CD4-positive, alpha-beta T cell treated with Interleukin-2 at 100 ng/mL for 4 hours (primary cell): ENCODE results near the gene LIPC.

Experiments
- DNase-seq: peaks from one replicate; pipeline ENCODE4 v3.0.0-alpha.2; 2020; ENCODE audit warnings: low spot score

Gene LIPC

DNA sequence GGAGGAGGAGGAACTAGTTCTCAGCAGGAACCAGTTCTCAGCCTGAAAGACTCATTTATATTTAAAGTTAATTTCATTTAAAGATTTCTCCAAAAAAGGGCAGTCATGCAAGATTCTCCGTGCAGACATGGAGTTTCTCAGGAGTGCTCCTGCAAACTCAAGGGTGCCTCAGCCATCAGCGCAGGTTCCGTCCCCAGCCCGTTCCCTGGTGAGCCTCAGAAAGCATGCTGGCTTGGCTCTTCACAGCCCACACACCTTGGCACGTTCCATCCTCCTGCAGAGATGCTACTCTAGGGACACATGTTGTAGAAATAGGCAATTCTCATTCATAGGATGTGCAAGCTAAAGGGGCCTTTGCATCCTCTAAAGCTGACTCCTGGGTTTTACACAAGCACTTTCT, 123.0 kb downstream of the LIPC start:
- DNase-seq = no peak

DNA sequence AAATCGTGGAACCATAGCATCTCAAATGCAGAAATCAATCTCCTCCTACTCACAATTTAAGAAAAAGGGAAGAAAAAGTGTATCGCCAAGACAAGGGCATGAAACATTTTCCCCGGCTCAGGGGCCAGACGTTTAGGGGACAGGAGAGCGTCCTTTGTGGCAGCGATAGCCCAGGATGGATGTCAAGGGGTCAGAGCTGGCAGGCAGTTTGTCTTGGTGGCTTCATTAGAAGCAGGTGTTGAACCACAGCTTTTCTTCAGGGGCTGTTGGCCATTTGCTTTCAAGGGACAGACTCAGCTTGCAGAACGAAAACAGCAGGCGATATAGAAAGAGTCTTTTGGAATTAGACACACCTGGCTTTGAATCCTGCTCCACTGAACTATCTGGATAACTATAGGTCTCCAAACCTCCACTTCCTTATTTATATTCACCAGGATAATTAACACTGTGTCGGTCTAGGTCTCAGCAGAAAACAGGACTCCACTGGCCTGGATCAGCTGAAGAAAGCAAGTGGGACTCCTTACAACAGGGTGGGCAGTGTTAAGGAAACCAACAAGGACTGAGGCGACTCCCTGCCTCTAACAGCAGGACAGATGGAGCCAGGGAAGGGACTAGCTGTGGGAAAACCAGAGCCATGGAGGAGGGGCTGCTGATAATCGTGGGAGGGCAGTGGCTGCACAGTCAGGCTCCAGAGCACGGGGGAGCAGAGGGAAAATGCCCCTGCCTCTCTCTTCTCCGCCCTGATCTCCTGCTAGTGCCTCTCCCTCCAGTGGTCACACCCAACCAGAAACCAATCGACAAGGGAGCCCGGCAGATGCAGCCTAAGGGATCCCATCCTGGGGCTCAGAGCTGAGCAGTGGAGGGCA, 123.6 kb downstream of the LIPC start:
- DNase-seq = no peak

GRCh38 chr15:58556028-58556361, 124.2 kb downstream of the LIPC start:
- no peak for DNase-seq

DNA sequence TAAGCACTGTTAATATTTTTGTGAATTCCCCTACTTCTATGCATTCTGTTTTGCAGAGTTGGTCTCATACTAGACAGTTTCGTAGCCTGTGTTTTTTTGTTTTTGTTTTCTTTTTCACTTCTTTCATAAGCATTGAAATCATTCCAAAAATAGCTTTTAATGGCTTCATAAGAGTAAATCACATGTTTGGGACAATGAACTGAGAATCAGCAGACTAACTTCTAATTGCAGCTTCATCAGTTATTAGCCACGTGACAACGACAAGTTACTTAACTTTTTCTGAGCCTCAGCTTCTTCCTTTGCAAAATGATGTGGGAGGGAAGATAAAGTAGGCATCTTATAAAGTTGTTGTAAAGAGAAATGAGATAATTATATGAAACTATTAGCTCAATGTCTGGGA, 124.8 kb downstream of the LIPC start:
- no peak for DNase-seq

GRCh38 chr15:58558777-58559176, 127.0 kb downstream of the LIPC start:
- no peak for DNase-seq

GRCh38 chr15:58559904-58560588, 128.3 kb downstream of the LIPC start:
- no peak for DNase-seq

- DNase-seq = no peak
Measured at GRCh38 chr15:58561321-58561720, 129.5 kb downstream of the LIPC start.

- no peak for DNase-seq
Measured at GRCh38 chr15:58562135-58562534, 130.3 kb downstream of the LIPC start.

DNA sequence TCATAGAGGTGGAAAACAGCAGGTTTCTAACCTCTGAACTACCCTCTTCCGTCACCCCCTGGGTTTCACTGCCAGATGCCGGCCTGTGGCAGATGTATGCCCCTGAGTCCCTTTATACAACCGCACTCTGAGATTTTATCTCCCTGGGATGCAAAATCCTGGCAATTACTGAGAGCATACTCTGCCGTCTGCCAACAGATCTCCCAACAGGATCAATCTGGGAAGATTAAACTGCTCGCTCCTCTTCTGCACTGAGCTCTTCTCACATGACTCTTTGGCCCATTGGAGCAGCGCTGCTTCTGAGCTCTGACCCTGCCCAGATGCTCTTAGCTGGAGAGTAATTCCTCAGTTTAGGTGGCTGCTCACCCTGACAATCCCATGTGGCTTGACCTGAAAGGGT, 133.2 kb downstream of the LIPC start:
- DNase-seq = no peak

- no peak for DNase-seq
Measured at GRCh38 chr15:58565619-58566018, 133.8 kb downstream of the LIPC start.

GRCh38 chr15:58566029-58566428, 134.2 kb downstream of the LIPC start:
- DNase-seq = no peak

DNA sequence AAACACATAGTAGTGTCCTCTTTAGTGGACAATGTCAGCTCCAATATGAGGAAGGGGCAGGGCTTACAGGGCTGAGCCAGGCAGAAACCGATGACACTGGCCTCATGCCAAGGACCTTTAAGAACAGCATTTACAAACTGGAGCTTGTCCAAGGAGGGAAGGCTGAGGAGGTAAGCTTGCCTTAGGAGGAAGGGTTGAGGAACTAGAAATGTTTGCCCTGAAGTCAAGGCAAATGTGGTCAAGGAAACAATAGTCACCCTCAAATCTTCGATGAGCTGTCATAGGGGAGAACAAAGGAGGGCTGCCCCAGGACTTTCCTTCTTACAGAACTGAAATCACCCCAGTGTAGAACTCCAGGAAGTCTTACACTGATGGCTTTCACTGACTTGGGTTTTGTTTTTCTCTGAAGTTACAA, 136.4 kb downstream of the LIPC start:
- DNase-seq = peak; percentile 15

DNA sequence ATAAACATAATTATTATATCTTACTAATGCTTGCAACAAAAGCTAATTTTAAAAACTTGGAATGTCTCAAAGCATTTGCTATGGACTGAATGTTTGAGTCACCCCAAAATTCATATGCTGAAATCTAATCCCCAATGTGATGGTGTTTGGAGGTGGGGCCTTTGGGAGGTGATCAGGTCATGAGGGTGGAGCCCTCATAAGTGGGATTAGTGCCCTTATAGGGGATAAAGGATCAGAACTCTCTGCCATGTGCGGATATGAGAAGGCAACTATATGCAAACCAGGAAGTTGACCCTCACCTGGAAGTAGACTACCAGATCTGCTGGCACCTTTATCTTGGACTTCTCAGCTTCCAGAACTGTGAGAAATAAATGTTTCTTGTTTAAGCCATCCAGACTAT, 137.7 kb downstream of the LIPC start:
- DNase-seq = no peak

- no peak for DNase-seq
Measured at GRCh38 chr15:58571491-58571890, 139.7 kb downstream of the LIPC start.

GRCh38 chr15:58572521-58572920, 140.7 kb downstream of the LIPC start:
- no peak for DNase-seq

DNA sequence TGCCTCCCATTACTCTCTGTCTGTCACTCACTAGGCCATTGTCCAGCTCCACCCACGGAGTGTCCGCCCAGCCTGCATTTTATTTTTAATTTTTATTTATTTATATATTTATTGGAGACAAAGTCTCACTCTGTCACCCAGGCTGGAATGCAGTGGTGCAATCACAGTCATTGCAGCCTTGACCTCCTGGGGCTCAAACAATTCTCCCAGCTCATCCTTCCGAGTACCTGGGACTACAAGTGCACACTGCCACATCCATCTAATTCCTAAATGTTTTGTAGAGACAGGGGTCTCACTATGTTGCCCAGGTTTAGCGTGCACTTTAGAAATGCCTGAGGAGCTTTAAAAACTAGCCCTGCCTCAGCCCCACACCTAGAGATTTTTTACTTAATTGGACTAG, 141.5 kb downstream of the LIPC start:
- no peak for DNase-seq

GRCh38 chr15:58574631-58575030, 142.8 kb downstream of the LIPC start:
- DNase-seq = no peak

DNA sequence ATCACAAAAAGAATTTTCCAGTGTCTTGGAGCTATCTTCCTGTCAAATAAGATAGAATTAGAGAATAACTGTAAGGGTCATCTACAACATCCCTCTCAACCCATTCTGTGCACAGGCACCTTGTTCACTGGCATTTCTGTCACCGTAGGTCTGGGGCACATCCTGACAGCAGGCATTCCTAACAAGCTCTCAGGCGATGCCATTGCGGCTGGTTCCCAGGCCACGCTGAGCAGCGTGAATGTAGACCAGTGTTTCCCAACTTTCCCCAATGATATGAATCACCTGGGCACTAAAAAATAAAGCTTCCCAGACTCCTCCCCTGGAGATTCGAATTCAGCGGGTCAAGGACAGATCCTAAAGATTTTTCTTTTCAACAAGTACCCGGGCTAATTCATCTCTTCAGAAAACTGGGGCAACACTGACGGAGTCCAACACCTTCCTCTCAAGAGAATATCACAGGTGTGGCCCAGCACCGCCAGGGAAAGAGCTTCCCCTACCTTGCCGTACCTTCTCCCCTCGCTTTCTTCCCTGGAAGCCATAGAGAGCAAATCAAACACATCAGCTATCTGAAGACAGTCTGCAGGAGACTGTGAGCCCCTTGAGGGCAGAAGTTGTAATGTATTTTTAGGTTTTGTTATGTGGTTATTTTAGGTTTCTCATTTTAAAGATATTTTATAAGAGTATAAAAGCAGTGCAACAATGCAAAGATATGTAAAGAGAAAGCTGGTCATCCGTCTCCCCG, 143.4 kb downstream of the LIPC start:
- DNase-seq = no peak

- no peak for DNase-seq
Measured at GRCh38 chr15:58576657-58577056, 144.9 kb downstream of the LIPC start.

DNA sequence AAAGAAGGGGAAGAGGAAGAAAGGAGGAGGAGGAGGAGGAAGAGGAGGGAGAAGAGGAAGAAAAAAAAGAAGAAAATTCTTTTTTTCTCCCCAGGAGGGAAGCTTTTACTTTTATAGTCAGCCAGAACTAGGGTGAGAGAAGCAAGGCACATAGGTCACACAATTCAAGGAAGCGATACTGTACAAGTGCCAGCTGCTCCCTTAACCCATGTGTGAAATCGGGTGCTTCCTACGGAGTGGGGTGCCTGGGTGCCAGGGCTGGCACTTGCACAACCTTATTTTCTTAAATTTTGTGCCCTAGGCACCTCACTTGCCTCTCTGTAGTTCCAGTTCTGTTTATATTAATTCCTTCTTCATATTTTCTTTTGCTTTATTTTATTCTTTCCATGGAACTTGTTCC, 150.4 kb downstream of the LIPC start:
- no peak for DNase-seq

DNA sequence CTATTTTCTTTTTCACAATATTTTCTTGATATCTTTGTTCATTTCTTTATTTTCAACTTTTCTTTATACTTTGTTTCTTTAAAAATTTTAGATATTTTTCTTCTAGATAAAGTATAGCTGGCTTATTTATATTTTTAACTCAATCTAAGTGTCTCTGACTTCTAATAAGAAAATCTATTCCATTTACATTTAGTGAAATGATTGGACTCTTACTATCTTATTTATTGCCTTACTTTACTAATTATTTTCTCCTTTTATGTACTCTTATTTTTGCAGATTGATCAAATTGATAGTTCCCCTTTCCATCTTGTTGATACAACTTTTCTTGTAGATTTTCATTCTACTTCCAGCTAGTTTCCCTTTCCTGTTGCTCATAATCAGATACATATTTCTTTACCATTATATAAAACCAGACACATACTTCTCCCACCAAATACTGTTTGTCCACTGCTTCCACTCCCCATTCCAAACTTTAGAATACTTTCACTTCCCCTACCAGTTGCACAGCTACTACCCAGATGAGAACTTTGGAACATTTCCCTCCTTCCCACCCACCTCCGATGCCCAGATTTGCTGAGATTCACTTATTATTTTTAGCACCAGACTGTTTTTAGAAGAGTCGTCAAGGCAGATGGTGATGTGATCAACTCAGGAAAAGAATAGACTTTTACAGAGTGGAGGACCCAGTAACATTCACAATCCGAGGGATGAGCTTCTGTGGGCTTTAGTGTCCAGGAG, 151.5 kb downstream of the LIPC start:
- no peak for DNase-seq

GRCh38 chr15:58584789-58585461, 153.1 kb downstream of the LIPC start:
- DNase-seq = no peak
